ENCODE results near the gene PGA3.

Gene PGA3

DNA sequence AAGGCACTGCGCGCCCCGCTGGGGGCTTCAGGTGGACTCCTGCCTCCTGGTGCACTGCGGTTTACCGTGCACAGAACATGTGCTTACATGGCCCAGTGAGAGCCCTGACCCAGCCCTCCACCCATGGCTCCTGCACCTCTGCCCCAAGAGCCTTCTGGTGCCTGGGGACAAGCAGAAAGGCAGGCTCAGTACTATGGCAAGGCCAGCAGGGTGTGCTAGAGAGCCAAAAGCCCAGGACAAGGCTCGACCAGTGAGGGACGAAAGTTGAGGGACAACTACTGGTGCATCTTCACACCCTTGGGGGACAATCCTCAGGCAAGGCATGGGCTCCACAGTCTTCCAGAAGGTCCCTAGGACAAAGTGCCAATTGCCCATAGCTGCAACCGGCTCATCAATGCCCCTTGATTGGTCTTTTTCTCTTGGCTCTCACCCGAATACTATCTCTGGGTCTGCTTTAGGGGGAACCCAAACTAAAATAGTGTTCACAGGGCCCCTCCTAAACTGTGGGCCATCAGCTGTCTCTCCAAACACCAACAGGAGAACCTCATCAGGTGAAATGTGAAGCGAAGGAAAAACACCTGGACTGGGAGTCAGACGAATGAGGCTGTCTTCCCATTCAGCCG is 51.2 kb downstream of the PGA3 start:
- H3K4me3 ChIP-seq (ENCODE audit: low read length) = no peak overlapping the region
- no peak for TF ChIP-seq ZNF274 (IDR thresholded peaks at IDR 0.05; ENCODE audit: low read depth, low read length)

DNA sequence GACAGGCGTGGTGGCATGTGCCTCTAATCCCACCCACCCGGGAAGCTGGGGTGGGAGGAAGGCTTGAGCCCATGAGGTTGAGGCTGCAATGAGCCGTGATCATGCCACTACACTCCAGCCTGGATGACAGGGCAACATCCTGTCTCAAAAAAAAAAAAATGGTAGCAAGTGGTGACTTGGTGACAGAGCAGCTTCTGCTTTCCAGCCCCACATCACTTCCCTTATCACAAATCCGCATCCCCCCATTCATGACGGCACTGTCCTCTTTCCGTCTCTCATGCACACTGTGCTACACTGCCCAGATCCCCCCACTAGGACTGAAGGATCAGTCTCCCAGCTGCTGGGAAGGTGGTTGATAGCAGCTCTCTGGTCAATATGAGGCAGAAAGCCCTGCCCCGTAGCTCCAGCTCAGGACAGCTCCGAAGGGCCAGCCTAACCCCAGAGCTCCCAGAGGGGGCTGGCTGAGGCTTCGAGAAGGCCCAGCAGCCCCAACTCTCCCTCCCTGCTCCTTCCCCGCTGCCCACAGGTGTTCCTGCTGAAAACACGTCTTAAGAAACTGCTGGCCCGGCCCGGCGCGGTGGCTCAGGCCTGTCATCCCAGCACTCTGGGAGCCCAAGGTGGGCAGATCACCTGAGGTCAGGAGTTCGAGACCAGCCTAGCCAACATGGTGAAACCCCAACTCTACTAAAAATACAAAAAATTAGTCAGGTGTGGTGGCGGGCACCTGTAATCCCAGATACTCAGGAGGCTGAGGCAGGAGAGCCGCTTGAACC is 53.6 kb downstream of the PGA3 start:
- no peak overlapping the region for H3K4me3 ChIP-seq (ENCODE audit: low read length)
- TF ChIP-seq ZNF274 (IDR thresholded peaks at IDR 0.05; ENCODE audit: low read depth, low read length) = no peak

DNA sequence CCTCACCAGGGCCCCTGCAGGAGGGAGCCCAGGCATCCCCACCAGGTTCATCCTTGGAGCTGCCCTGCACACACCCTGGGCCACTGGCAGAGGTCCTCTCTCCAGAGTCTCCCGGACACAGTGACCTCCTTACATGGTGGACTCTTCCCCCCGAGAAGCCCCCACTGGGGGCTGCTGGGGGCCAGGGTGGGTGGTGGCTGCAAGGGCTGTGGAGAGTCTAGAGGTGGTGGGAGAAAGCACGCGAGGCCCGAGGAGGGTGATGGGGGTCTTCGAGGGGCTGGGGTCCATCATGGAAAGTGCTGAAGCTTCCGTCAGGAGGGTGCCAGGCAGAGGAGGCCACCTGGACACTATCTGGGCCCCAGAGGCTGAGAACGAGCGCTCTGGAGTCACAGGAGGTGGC is 55.2 kb downstream of the PGA3 start:
- TF ChIP-seq ZNF274 (IDR thresholded peaks at IDR 0.05; ENCODE audit: low read depth, low read length) = no peak
- H3K4me3 ChIP-seq (ENCODE audit: low read length) = no peak overlapping the region

- TF ChIP-seq ZNF274 (IDR thresholded peaks at IDR 0.05; ENCODE audit: low read depth, low read length) = no peak
- no peak overlapping the region for H3K4me3 ChIP-seq (ENCODE audit: low read length)
Observed at GRCh38 chr11:61259363-61259762, 56.0 kb downstream of the PGA3 start.
